Natural killer cell treated with Interleukin-12 subunit alpha and Interleukin-12 subunit beta and Interleukin-15 and Interleukin-18, amount 100 ng/mL, for 72 hours (primary cell): ENCODE measurements around the gene KIAA1210. TPM values are rescaled to one million over a fixed set of nuclear protein-coding genes. Genes with fewer than 3 reads are reported as not detected.
A peak's percentile ranks its signal among the peaks of the same experiment; 100 is the strongest.
"Not testable (repeated sequence)": the region's sequence is repeated elsewhere in the genome, so short reads cannot be mapped to it uniquely, and the experiment has no call there.

ENCODE experiments used
- ATAC-seq, 2 donors: fragments of 150-1000 bp; cut with Tn5 transposase in 1 of 2; sonication (Bioruptor Pico), chemical (Tn5 transposase) in 1 of 2; 2 replicates each; pipeline ENCODE4 v1.10.0; 2021
- DNase-seq: peaks from one replicate; pipeline ENCODE4 v3.0.0; 2022; ENCODE audit warnings: low spot score
- H3K27ac Mint-ChIP-seq, 2 donors: 1 replicate in 1 of 2; 2 replicates in 1 of 2; pipeline ENCODE4 v1.8.0; 2022; ENCODE audit warnings: mixed read lengths in 2 of 2, mild to moderate bottlenecking in 1 of 2, moderate library complexity in 1 of 2
- H3K27me3 Mint-ChIP-seq, 2 donors: 1 replicate in 1 of 2; 2 replicates in 1 of 2; pipeline ENCODE4 v1.8.0; 2022; ENCODE audit warnings: mixed read lengths in 2 of 2
- H3K36me3 Mint-ChIP-seq: one replicate; pipeline ENCODE4 v1.8.0; 2022; ENCODE audit warnings: mixed read lengths
- H3K4me1 Mint-ChIP-seq, 2 donors: 1 replicate in 1 of 2; 2 replicates in 1 of 2; pipeline ENCODE4 v1.8.0; 2022; ENCODE audit warnings: low read depth in 2 of 2, mixed read lengths in 2 of 2, mild to moderate bottlenecking in 1 of 2
- H3K4me3 Mint-ChIP-seq: one replicate; pipeline ENCODE4 v1.8.0; 2022; ENCODE audit warnings: mixed read lengths
- H3K9me3 Mint-ChIP-seq: 2 replicates; pipeline ENCODE4 v1.8.0; 2022; ENCODE audit warnings: mixed read lengths
- total RNA-seq, 2 donors: library from RNA; stranded (reverse); gene quantifications; one replicate each; pipeline ENCODE4 v1.2.3, GENCODE V29; 2022

Gene KIAA1210
- total RNA-seq, 2 donors from 2014 or later, result not detected

GRCh38 chrX:119042040-119042439, 85.6 kb downstream of the KIAA1210 start:
- Mint-ChIP-seq H3K4me1 (no peaks in the 10 kb centered on the region), H3K4me3 (no peak overlapping the region), H3K27ac (no peak overlapping the region), H3K27me3 (peaks cover 4 to 8% of the 10 kb centered on the region in 2 donors), H3K9me3 (no peaks in the 10 kb centered on the region), H3K36me3 (no peaks in the 10 kb centered on the region)
- ATAC-seq, result no peak
- DNase-seq, result no peak

GRCh38 chrX:119041175-119041574, 86.4 kb downstream of the KIAA1210 start:
- H3K36me3 Mint-ChIP-seq, result no peaks in the 10 kb centered on the region
- no peak for DNase-seq
- no peaks in the 10 kb centered on the region for H3K9me3 Mint-ChIP-seq
- ATAC-seq, result no peak
- no peak overlapping the region for H3K4me3 Mint-ChIP-seq
- peaks cover 0 to 3% of the 10 kb centered on the region in 2 donors for H3K27me3 Mint-ChIP-seq
- H3K27ac Mint-ChIP-seq, result no peak overlapping the region
- H3K4me1 Mint-ChIP-seq, result no peaks in the 10 kb centered on the region

- no peak overlapping the region for H3K4me3 Mint-ChIP-seq
- peaks cover 0 to 3% of the 10 kb centered on the region in 2 donors for H3K27me3 Mint-ChIP-seq
- H3K36me3 Mint-ChIP-seq, result no peaks in the 10 kb centered on the region
- H3K9me3 Mint-ChIP-seq, result no peaks in the 10 kb centered on the region
- ATAC-seq (no peak), DNase-seq (no peak)
- H3K27ac Mint-ChIP-seq, result no peak overlapping the region
- no peaks in the 10 kb centered on the region for H3K4me1 Mint-ChIP-seq
Measured at GRCh38 chrX:119040432-119040831, 87.2 kb downstream of the KIAA1210 start.

- ATAC-seq (peak in 1 of 2 donors; percentile 55), DNase-seq (no peak)
- Mint-ChIP-seq H3K9me3 (no peaks in the 10 kb centered on the region), H3K27ac (no peak overlapping the region), H3K4me3 (no peak overlapping the region), H3K4me1 (no peaks in the 10 kb centered on the region), H3K27me3 (peaks cover 0 to 4% of the 10 kb centered on the region in 2 donors), H3K36me3 (no peaks in the 10 kb centered on the region)
Measured at GRCh38 chrX:119036107-119037029, 91.2 kb downstream of the KIAA1210 start.

- H3K36me3 Mint-ChIP-seq, result no peaks in the 10 kb centered on the region
- DNase-seq (no peak), ATAC-seq (no peak)
- H3K27ac Mint-ChIP-seq, result no peak overlapping the region
- H3K9me3 Mint-ChIP-seq, result no peaks in the 10 kb centered on the region
- H3K4me3 Mint-ChIP-seq, result no peak overlapping the region
- no peaks in the 10 kb centered on the region for H3K4me1 Mint-ChIP-seq
- peaks cover 0 to 4% of the 10 kb centered on the region in 2 donors for H3K27me3 Mint-ChIP-seq
Measured at GRCh38 chrX:119030990-119031389, 96.6 kb downstream of the KIAA1210 start.

- H3K27me3 Mint-ChIP-seq, H3K9me3 Mint-ChIP-seq, H3K36me3 Mint-ChIP-seq, DNase-seq, H3K4me1 Mint-ChIP-seq, H3K27ac Mint-ChIP-seq, ATAC-seq, H3K4me3 Mint-ChIP-seq: not testable (repeated sequence)
Measured at GRCh38 chrX:119029656-119030055, 98.0 kb downstream of the KIAA1210 start.

- Mint-ChIP-seq H3K27me3 (peaks cover 0 to 5% of the 10 kb centered on the region in 2 donors), H3K27ac (no peak overlapping the region), H3K4me3 (no peak overlapping the region), H3K36me3 (no peaks in the 10 kb centered on the region), H3K4me1 (no peaks in the 10 kb centered on the region), H3K9me3 (no peaks in the 10 kb centered on the region)
- no peak for DNase-seq
- no peak for ATAC-seq
Measured at GRCh38 chrX:119028733-119029330, 98.8 kb downstream of the KIAA1210 start.

Other genes with a start within 250 kb of the KIAA1210 start
- 1 to 10 TPM; 5.8 to 8.0 TPM for gene LONRF3, start 153.2 kb downstream of the KIAA1210 start, total RNA-seq
- gene CT47C1, start 54.8 kb downstream of the KIAA1210 start, total RNA-seq, result not detected
- gene PGRMC1, start 108.5 kb upstream of the KIAA1210 start, total RNA-seq, result 10 to 100 TPM; 27.4 to 29.0 TPM